H9 (cell line): ENCODE measurements around the gene ANKRD13D. TPM values are rescaled to one million over a fixed set of nuclear protein-coding genes. Genes with fewer than 3 reads are reported as not detected.

ENCODE experiments used
- DNase-seq: peaks from one replicate; pipeline ENCODE4 v3.0.0-alpha.2; 2017
- H2AFZ ChIP-seq: one replicate; pipeline ENCODE4 v1.6.1; 2013; ENCODE audit warnings: mild to moderate bottlenecking, low read length, control low read depth, moderate library complexity
- H2AK5ac ChIP-seq: 2 replicates; pipeline ENCODE4 v1.6.1; 2013; ENCODE audit warnings: low read length, control low read depth, mixed read lengths; ENCODE audit not compliant: insufficient read length
- H2BK120ac ChIP-seq: one replicate; pipeline ENCODE4 v1.6.1; 2013; ENCODE audit warnings: low read depth, mild to moderate bottlenecking, low read length, control low read depth, inconsistent platforms; ENCODE audit not compliant: poor library complexity, severe bottlenecking
- H2BK12ac ChIP-seq: 2 replicates; pipeline ENCODE4 v1.6.1; 2013; ENCODE audit warnings: low read length, control low read depth, mixed read lengths, low read depth; ENCODE audit not compliant: insufficient read length
- H2BK15ac ChIP-seq: 2 replicates; pipeline ENCODE4 v1.6.1; 2013; ENCODE audit warnings: low read depth, low read length, control low read depth
- H2BK20ac ChIP-seq: one replicate; pipeline ENCODE4 v1.6.1; 2013; ENCODE audit warnings: low read depth, mild to moderate bottlenecking, low read length, control low read depth, inconsistent platforms; ENCODE audit not compliant: poor library complexity, severe bottlenecking
- H2BK5ac ChIP-seq: 2 replicates; pipeline ENCODE4 v1.6.1; 2013; ENCODE audit warnings: low read length, control low read depth, mixed read lengths; ENCODE audit not compliant: insufficient read length
- H3K14ac ChIP-seq: 2 replicates; pipeline ENCODE4 v1.6.1; 2013; ENCODE audit warnings: low read length, control low read depth; ENCODE audit not compliant: insufficient read depth
- H3K18ac ChIP-seq: 2 replicates; pipeline ENCODE4 v1.6.1; 2013; ENCODE audit warnings: low read depth, mild to moderate bottlenecking, mixed read lengths, low read length, control low read depth; ENCODE audit not compliant: insufficient read length
- H3K23ac ChIP-seq: 2 replicates; pipeline ENCODE4 v1.6.1; 2013; ENCODE audit warnings: low read length, control low read depth, mixed read lengths, low read depth; ENCODE audit not compliant: insufficient read length
- H3K23me2 ChIP-seq: 2 replicates; pipeline ENCODE4 v1.6.1; 2013; ENCODE audit warnings: low read depth, mild to moderate bottlenecking, mixed read lengths, low read length, control low read depth; ENCODE audit not compliant: insufficient read length, poor library complexity, severe bottlenecking
- H3K27ac ChIP-seq: 2 replicates; pipeline ENCODE4 v1.5.1; 2013; ENCODE audit warnings: low read length, control low read depth, mixed read lengths, low read depth; ENCODE audit not compliant: insufficient read length
- H3K27me3 ChIP-seq: 2 replicates; pipeline ENCODE4 v1.6.1; 2013; ENCODE audit warnings: low read length, control low read depth, inconsistent platforms; ENCODE audit not compliant: insufficient read depth
- H3K4ac ChIP-seq: 2 replicates; pipeline ENCODE4 v1.6.1; 2013; ENCODE audit warnings: low read depth, mild to moderate bottlenecking, control low read depth, inconsistent platforms, low read length, moderate library complexity
- H3K4me1 ChIP-seq: 2 replicates; pipeline ENCODE4 v1.6.1; 2013; ENCODE audit warnings: low read length, control low read depth, inconsistent platforms; ENCODE audit not compliant: insufficient read depth
- H3K4me2 ChIP-seq: 2 replicates; pipeline ENCODE4 v1.6.1; 2013; ENCODE audit warnings: low read length, control low read depth, mixed read lengths; ENCODE audit not compliant: insufficient read length, insufficient read depth
- H3K56ac ChIP-seq: 2 replicates; pipeline ENCODE4 v1.6.1; 2013; ENCODE audit warnings: low read depth, mild to moderate bottlenecking, mixed read lengths, low read length, control low read depth; ENCODE audit not compliant: insufficient read length
- H3K79me1 ChIP-seq: 2 replicates; pipeline ENCODE4 v1.6.1; 2013; ENCODE audit warnings: low read depth, mild to moderate bottlenecking, moderate library complexity, low read length, control low read depth, inconsistent platforms; ENCODE audit not compliant: insufficient read depth, poor library complexity, severe bottlenecking
- H3K79me2 ChIP-seq: 2 replicates; pipeline ENCODE4 v1.6.1; 2013; ENCODE audit warnings: low read length, control low read depth, inconsistent platforms; ENCODE audit not compliant: insufficient read depth
- H3K9ac ChIP-seq: 2 replicates; pipeline ENCODE4 v1.6.1; 2013; ENCODE audit warnings: low read length, control low read depth, mixed read lengths; ENCODE audit not compliant: insufficient read length; ENCODE audit errors: extremely low read depth
- H3K9me3 ChIP-seq: one replicate; pipeline ENCODE4 v1.6.1; 2013; ENCODE audit warnings: low read depth, low read length, inconsistent platforms; ENCODE audit not compliant: control insufficient read depth
- H3T11ph ChIP-seq: one replicate; pipeline ENCODE4 v1.6.1; 2013; ENCODE audit warnings: mild to moderate bottlenecking, low read length, control low read depth, inconsistent platforms
- H4K20me1 ChIP-seq: one replicate; pipeline ENCODE4 v1.6.1; 2013; ENCODE audit not compliant: control insufficient read depth, insufficient read length, insufficient read depth
- H4K5ac ChIP-seq: 2 replicates; pipeline ENCODE4 v1.6.1; 2013; ENCODE audit warnings: low read depth, mild to moderate bottlenecking, mixed read lengths, low read length, control low read depth; ENCODE audit not compliant: insufficient read length
- H4K8ac ChIP-seq: replicated peaks from 2 replicates; pipeline ENCODE4 v1.6.1; 2013; ENCODE audit warnings: low read length, control low read depth, mixed read lengths, low read depth; ENCODE audit not compliant: insufficient read length
- H4K91ac ChIP-seq: 2 replicates; pipeline ENCODE4 v1.6.1; 2013; ENCODE audit warnings: low read depth, mild to moderate bottlenecking, moderate library complexity, mixed read lengths, low read length, control low read depth; ENCODE audit not compliant: insufficient read length
- H3K27ac Mint-ChIP-seq, 3 experiments: 2 replicates in 2 of 3; 3 replicates in 1 of 3; pipeline ENCODE4 v1.8.0; 2020 to 2021; ENCODE audit warnings: mixed read lengths in 3 of 3, mild to moderate bottlenecking in 1 of 3, moderate library complexity in 1 of 3
- H3K27me3 Mint-ChIP-seq: 2 replicates; pipeline ENCODE4 v1.8.0; 2021; ENCODE audit warnings: low read depth, mild to moderate bottlenecking, moderate library complexity, mixed read lengths
- H3K36me3 Mint-ChIP-seq, 3 experiments: 2 replicates in 2 of 3; 3 replicates in 1 of 3; pipeline ENCODE4 v1.8.0; 2020 to 2021; ENCODE audit warnings: low read depth in 3 of 3, mixed read lengths in 3 of 3; ENCODE audit not compliant: insufficient read depth in 1 of 3
- H3K4me1 Mint-ChIP-seq, 2 experiments: 2 replicates each; pipeline ENCODE4 v1.8.0; 2020; ENCODE audit warnings: mixed read lengths in 2 of 2
- H3K4me3 Mint-ChIP-seq, 2 experiments: 2 replicates in 1 of 2; 3 replicates in 1 of 2; pipeline ENCODE4 v1.8.0; 2020 to 2021; ENCODE audit warnings: mild to moderate bottlenecking in 2 of 2, mixed read lengths in 2 of 2, moderate library complexity in 1 of 2
- H3K9me3 Mint-ChIP-seq, 2 experiments: 2 replicates in 1 of 2; 3 replicates in 1 of 2; pipeline ENCODE4 v1.8.0; 2020; ENCODE audit warnings: mild to moderate bottlenecking in 2 of 2, mixed read lengths in 2 of 2, moderate library complexity in 1 of 2
- CTCF ChIP-seq: fragments of 200-600 bp; sonication (generic); conservative IDR thresholded peaks from 3 replicates; pipeline ENCODE4 v1.8.0; 2021; ENCODE audit warnings: antibody characterized with exemption, mild to moderate bottlenecking
- WGBS: extraction: QIAGEN DNeasy Blood & Tissue Kit; methylation state at CpG from one replicate; pipeline ENCODE4 v1.1.7; 2013; ENCODE audit warnings: missing lambda C conversion rate, low lambda C conversion rate, mixed read lengths; ENCODE audit not compliant: insufficient read length; ENCODE audit errors: extremely low coverage; 5-methylcytosine and 5-hydroxymethylcytosine counted together
- total RNA-seq: library from RNA; stranded (reverse); gene quantifications from 2 replicates; pipeline ENCODE4 v1.2.1, GENCODE V29; 2021

ANKRD13D gene
- total RNA-seq, 1 experiment from 2014 or later, result 42.1 TPM

- Histone ChIP-seq H3K4me1 (no peaks in the 10 kb centered on the region), H3K9me3 (no peaks in the 10 kb centered on the region), H2AK5ac (no peak overlapping the region), H3K14ac (no peak overlapping the region; the same call in 1 of the 2 replicates), H2BK120ac (no peak overlapping the region), H3K27ac (no peak overlapping the region), H3T11ph (no peak overlapping the region), H2BK5ac (no peak overlapping the region), H3K18ac (no peak overlapping the region), H2BK15ac (no peak overlapping the region), H2AFZ (no peak overlapping the region), H4K8ac (no peak overlapping the region), H2BK20ac (no peak overlapping the region), H3K23me2 (no peaks in the 10 kb centered on the region), H4K20me1 (no peaks in the 10 kb centered on the region), H4K5ac (no peak overlapping the region), H3K9ac (no peak overlapping the region), H3K79me1 (no peaks in the 10 kb centered on the region), H3K4ac (no peak overlapping the region), H3K4me2 (no peak overlapping the region), H3K79me2 (no peaks in the 10 kb centered on the region), H3K27me3 (no peaks in the 10 kb centered on the region), H3K23ac (no peak overlapping the region), H2BK12ac (no peak overlapping the region), H4K91ac (no peak overlapping the region), H3K56ac (no peak overlapping the region)
- peaks cover 14% of the 10 kb centered on the region for H3K27me3 Mint-ChIP-seq
- WGBS, result no CpG with 5 or more reads among the region's 15 CpGs
- H3K4me1 Mint-ChIP-seq, result no peaks in the 10 kb centered on the region; a peak in 1 of 4 replicates
- no peak for DNase-seq
- TF ChIP-seq CTCF, result no peak; the same call in 2 of the 3 replicates
- no peaks in the 10 kb centered on the region for H3K9me3 Mint-ChIP-seq
- no peak overlapping the region for H3K4me3 Mint-ChIP-seq
- H3K27ac Mint-ChIP-seq, result no peak overlapping the region
- peaks cover 0 to 15% (median 8%) of the 10 kb centered on the region in 3 experiments; a peak in 5 of 7 replicates for H3K36me3 Mint-ChIP-seq
Observed at GRCh38 chr11:67311556-67312082, 22.5 kb downstream of the ANKRD13D start.
